ENCODE data around the gene HOXD12.

HOXD12 gene

DNA sequence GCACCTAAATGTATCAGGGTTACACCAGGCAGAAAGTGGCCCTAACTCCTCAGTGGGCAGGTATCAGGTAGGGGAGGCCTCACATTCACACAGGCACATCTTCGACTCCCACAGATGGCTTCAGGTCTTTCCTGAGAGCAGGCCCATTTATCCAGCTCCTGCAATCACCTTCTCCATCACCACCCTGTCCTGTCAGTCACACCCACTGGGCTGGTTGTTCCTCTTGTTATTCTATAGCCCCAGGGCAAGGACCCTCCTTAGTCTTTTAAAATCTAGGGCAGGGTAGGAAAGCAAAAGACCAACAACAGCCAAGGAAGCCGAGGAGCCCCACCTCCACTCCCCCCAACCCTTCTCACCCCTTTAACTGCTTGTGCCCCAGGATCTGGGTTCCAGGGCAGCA lies 42.7 kb downstream of the HOXD12 start:
- H3K36me3 ChIP-seq (ENCODE audit: insufficient read depth, low read length) = no peaks in the 10 kb centered on the region
- no peak overlapping the region for H3K27ac ChIP-seq (ENCODE audit: low read depth, low read length)
- no peak overlapping the region for H3K4me3 ChIP-seq (ENCODE audit: low read depth in 1 of 2, low read length in 2 of 2)
- no peak overlapping the region for H3K9ac ChIP-seq (ENCODE audit: low read length)
- H3K27me3 ChIP-seq (ENCODE audit: control insufficient read depth in 1 of 2, insufficient read depth in 2 of 2, low read length in 2 of 2) = peaks cover 0 to 7% of the 10 kb centered on the region in 2 donors
- H3K9me3 ChIP-seq (ENCODE audit: low read length) = no peaks in the 10 kb centered on the region
- H3K4me1 ChIP-seq (ENCODE audit: insufficient read depth, low read length) = peaks cover 34% of the 10 kb centered on the region

DNA sequence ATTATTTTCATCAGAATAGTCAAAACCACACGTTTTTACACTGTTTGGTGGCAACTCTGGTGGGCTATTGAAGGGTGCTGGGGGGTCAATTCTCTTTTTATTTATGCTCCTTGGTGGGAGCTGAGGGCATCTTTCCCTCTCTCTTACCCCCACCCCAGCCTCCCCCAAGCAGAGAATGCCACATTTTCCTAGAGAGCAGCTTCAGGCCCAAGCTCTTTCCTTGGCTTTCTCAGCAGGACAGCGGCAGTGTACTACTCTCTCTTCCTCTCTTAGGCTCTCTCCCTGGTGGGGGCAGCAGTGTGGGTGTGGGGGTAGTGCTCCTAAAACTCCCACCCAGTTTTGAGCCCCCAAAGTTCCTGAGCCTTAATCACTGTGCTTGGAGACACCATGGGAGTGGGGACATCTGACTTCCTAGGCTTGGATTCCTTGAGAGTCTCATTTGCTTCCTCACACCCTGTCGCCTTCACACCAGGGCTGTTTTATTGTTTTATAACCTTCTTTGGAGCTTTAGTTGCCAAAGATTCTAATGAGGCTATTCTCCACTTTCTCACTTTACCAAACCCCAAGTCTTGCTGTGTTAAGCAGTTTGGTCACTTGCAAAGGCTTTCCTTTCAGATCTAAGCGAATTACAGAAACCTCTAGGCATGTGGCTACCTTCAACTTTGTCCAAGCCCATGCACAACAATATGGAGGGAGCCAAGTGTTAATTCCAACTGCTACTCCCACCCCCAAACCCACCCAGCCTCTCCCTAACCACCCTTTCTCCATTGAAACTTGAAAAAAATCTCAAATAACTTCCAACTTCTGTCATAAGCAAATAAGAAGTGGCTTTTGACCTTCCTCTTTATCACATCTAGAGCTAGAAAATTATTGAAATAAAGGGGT lies 45.7 kb downstream of the HOXD12 start:
- H3K4me1 ChIP-seq (ENCODE audit: insufficient read depth, low read length) = peaks cover 31% of the 10 kb centered on the region
- no peaks in the 10 kb centered on the region for H3K9me3 ChIP-seq (ENCODE audit: low read length)
- peaks cover 0 to 7% of the 10 kb centered on the region in 2 donors for H3K27me3 ChIP-seq (ENCODE audit: control insufficient read depth in 1 of 2, insufficient read depth in 2 of 2, low read length in 2 of 2)
- no peak overlapping the region for H3K4me3 ChIP-seq (ENCODE audit: low read depth in 1 of 2, low read length in 2 of 2)
- H3K36me3 ChIP-seq (ENCODE audit: insufficient read depth, low read length) = peaks cover 5% of the 10 kb centered on the region
- no peak overlapping the region for H3K27ac ChIP-seq (ENCODE audit: low read depth, low read length)
- no peak overlapping the region for H3K9ac ChIP-seq (ENCODE audit: low read length)

DNA sequence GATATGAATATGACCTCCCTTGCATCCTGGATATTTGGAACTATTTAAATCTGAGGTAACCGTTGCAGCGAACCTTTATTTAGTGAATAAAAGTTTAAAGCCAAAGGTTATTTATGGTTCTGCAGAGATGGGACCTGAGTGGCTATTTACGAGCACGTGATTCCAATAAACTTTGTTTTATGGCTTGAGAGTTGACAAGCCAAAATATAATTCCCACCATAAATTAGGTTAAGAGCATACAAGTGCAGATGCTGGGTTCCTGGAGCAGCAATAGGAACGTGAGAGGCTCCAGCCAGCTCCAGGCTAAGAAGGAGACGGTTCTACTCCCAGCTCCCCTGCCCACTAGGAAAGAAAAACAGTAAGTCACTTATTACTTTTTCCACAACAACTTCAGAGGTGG lies 46.5 kb downstream of the HOXD12 start:
- no peak overlapping the region for H3K27ac ChIP-seq (ENCODE audit: low read depth, low read length)
- peaks cover 0 to 3% of the 10 kb centered on the region in 2 donors for H3K27me3 ChIP-seq (ENCODE audit: control insufficient read depth in 1 of 2, insufficient read depth in 2 of 2, low read length in 2 of 2)
- H3K4me1 ChIP-seq (ENCODE audit: insufficient read depth, low read length) = peaks cover 28% of the 10 kb centered on the region
- H3K9me3 ChIP-seq (ENCODE audit: low read length) = no peaks in the 10 kb centered on the region
- no peak overlapping the region for H3K4me3 ChIP-seq (ENCODE audit: low read depth in 1 of 2, low read length in 2 of 2)
- H3K36me3 ChIP-seq (ENCODE audit: insufficient read depth, low read length) = peaks cover 11% of the 10 kb centered on the region
- no peak overlapping the region for H3K9ac ChIP-seq (ENCODE audit: low read length)

- no peaks in the 10 kb centered on the region for H3K27me3 ChIP-seq (ENCODE audit: control insufficient read depth in 1 of 2, insufficient read depth in 2 of 2, low read length in 2 of 2)
These were observed 47.0 kb downstream of the HOXD12 start for GRCh38 chr2:176146645-176147044.

GRCh38 chr2:176147210-176147799 lies 47.7 kb downstream of the HOXD12 start:
- Histone ChIP-seq H3K9ac (ENCODE audit: low read length) (no peak overlapping the region), H3K27me3 (ENCODE audit: control insufficient read depth in 1 of 2, insufficient read depth in 2 of 2, low read length in 2 of 2) (no peaks in the 10 kb centered on the region), H3K9me3 (ENCODE audit: low read length) (no peaks in the 10 kb centered on the region), H3K36me3 (ENCODE audit: insufficient read depth, low read length) (peaks cover 14% of the 10 kb centered on the region), H3K4me3 (ENCODE audit: low read depth in 1 of 2, low read length in 2 of 2) (no peak overlapping the region), H3K27ac (ENCODE audit: low read depth, low read length) (no peak overlapping the region), H3K4me1 (ENCODE audit: insufficient read depth, low read length) (peaks cover 25% of the 10 kb centered on the region)

More at GRCh38 chr2:176146645-176147044, 47.0 kb downstream of the HOXD12 start:
- Histone ChIP-seq H3K9me3 (ENCODE audit: low read length) (no peaks in the 10 kb centered on the region), H3K4me3 (ENCODE audit: low read depth in 1 of 2, low read length in 2 of 2) (no peak overlapping the region), H3K9ac (ENCODE audit: low read length) (no peak overlapping the region), H3K4me1 (ENCODE audit: insufficient read depth, low read length) (peaks cover 25% of the 10 kb centered on the region), H3K27ac (ENCODE audit: low read depth, low read length) (no peak overlapping the region), H3K36me3 (ENCODE audit: insufficient read depth, low read length) (peaks cover 14% of the 10 kb centered on the region)

DNA sequence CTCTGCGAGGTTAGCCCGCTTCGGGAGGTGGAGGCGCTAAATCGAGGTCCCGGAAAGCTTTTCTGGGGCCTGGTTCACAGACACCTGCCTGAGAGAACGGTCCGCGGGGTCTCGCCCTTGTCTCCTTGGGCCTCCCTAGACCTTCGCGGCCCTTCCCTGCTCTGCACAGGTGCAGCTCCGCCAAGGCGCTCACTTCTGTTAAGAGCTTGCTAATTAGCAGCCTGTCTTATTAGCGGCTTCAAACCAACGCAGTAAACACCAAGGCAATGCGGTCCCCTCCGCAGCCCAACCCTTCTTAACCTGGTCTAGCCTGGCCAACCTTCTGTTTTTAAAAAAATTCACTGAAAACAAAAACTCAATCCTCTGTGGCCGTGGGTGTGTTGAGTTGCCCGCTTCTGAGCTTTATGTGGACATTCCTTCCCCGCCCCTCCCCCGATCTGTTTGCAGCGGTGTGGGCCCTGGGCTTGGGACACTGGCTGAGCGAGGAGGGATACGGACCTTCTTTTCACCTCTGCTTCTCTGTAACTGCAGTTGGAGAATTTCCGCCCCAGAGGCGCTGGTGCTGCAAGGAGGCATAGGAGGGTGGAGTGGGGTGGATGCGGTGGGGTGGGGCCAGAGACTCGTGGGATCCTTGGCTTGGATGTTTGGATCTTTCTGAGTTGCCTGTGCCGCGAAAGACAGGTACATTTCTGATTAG lies 48.4 kb downstream of the HOXD12 start:
- Histone ChIP-seq H3K4me3 (ENCODE audit: low read depth in 1 of 2, low read length in 2 of 2) (no peak overlapping the region), H3K4me1 (ENCODE audit: insufficient read depth, low read length) (peaks cover 25% of the 10 kb centered on the region), H3K9ac (ENCODE audit: low read length) (no peak overlapping the region), H3K27me3 (ENCODE audit: control insufficient read depth in 1 of 2, insufficient read depth in 2 of 2, low read length in 2 of 2) (no peaks in the 10 kb centered on the region), H3K27ac (ENCODE audit: low read depth, low read length) (no peak overlapping the region), H3K9me3 (ENCODE audit: low read length) (no peaks in the 10 kb centered on the region), H3K36me3 (ENCODE audit: insufficient read depth, low read length) (peaks cover 20% of the 10 kb centered on the region)

DNA sequence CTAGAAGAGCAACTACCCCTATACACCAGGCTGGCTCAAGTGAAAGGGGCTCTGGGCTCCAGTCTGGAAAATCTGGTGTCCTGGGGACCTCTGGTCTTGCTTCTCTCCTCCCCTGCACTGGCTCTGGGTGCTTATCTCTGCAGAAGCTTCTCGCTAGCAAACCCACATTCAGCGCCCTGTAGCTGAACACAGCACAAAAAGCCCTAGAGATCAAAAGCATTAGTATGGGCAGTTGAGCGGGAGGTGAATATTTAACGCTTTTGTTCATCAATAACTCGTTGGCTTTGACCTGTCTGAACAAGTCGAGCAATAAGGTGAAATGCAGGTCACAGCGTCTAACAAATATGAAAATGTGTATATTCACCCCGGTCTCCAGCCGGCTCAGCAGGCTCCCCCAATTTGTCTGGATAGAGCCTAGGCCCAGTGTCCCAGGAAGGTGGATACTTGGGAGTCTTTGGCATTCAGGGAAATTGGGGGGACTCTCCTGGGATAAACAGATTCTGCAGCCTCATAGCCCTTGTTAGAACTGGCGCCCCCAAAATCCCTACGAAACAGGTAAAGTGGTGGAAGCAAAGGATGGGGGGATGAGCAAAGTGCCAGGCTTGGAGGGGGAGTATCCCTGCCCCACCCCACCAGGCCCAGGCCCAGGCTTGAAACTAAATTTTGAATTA lies 49.3 kb downstream of the HOXD12 start:
- H3K36me3 ChIP-seq (ENCODE audit: insufficient read depth, low read length) = peaks cover 29% of the 10 kb centered on the region
- H3K4me1 ChIP-seq (ENCODE audit: insufficient read depth, low read length) = peaks cover 25% of the 10 kb centered on the region
- H3K27ac ChIP-seq (ENCODE audit: low read depth, low read length) = no peak overlapping the region
- no peaks in the 10 kb centered on the region for H3K9me3 ChIP-seq (ENCODE audit: low read length)
- no peak overlapping the region for H3K4me3 ChIP-seq (ENCODE audit: low read depth in 1 of 2, low read length in 2 of 2)
- H3K9ac ChIP-seq (ENCODE audit: low read length) = no peak overlapping the region
- H3K27me3 ChIP-seq (ENCODE audit: control insufficient read depth in 1 of 2, insufficient read depth in 2 of 2, low read length in 2 of 2) = no peaks in the 10 kb centered on the region

- Histone ChIP-seq H3K4me1 (ENCODE audit: insufficient read depth, low read length) (peaks cover 25% of the 10 kb centered on the region), H3K27me3 (ENCODE audit: control insufficient read depth in 1 of 2, insufficient read depth in 2 of 2, low read length in 2 of 2) (no peaks in the 10 kb centered on the region), H3K9me3 (ENCODE audit: low read length) (no peaks in the 10 kb centered on the region), H3K36me3 (ENCODE audit: insufficient read depth, low read length) (peaks cover 35% of the 10 kb centered on the region), H3K9ac (ENCODE audit: low read length) (no peak overlapping the region), H3K4me3 (ENCODE audit: low read depth in 1 of 2, low read length in 2 of 2) (no peak overlapping the region), H3K27ac (ENCODE audit: low read depth, low read length) (no peak overlapping the region)
These were observed 49.9 kb downstream of the HOXD12 start for GRCh38 chr2:176149481-176149938.

DNA sequence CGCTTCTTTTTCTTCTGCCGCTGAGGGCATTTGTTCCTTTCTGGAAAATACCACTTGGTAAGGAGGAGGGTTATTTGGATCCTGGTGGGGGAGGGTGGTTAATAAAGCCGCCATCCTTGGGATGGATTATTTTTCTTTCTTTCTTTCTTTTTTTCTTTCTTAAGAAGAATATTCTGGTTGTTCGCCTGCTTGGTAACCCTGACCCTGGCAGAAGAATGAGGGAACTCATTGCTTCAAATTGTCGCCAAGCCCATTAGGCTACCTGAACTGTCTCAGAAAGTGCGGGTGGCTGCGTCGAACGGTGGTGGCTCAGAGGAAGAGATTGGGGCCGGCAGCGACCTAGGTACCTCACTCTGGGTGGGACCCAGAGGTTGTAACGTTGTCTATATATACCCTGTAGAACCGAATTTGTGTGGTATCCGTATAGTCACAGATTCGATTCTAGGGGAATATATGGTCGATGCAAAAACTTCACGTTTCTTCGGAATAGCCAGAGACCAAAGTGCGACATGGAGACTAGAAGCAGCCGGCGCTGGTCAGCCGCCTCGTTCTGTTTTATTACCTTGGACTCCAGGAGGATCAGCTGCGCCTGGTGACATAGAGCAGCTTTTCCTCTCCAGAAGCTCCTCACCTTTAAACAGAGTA lies 50.5 kb downstream of the HOXD12 start:
- Histone ChIP-seq H3K4me1 (ENCODE audit: insufficient read depth, low read length) (peaks cover 23% of the 10 kb centered on the region), H3K9me3 (ENCODE audit: low read length) (no peaks in the 10 kb centered on the region), H3K27me3 (ENCODE audit: control insufficient read depth in 1 of 2, insufficient read depth in 2 of 2, low read length in 2 of 2) (no peaks in the 10 kb centered on the region), H3K9ac (ENCODE audit: low read length) (no peak overlapping the region), H3K36me3 (ENCODE audit: insufficient read depth, low read length) (peaks cover 41% of the 10 kb centered on the region), H3K4me3 (ENCODE audit: low read depth in 1 of 2, low read length in 2 of 2) (no peak overlapping the region), H3K27ac (ENCODE audit: low read depth, low read length) (no peak overlapping the region)

DNA sequence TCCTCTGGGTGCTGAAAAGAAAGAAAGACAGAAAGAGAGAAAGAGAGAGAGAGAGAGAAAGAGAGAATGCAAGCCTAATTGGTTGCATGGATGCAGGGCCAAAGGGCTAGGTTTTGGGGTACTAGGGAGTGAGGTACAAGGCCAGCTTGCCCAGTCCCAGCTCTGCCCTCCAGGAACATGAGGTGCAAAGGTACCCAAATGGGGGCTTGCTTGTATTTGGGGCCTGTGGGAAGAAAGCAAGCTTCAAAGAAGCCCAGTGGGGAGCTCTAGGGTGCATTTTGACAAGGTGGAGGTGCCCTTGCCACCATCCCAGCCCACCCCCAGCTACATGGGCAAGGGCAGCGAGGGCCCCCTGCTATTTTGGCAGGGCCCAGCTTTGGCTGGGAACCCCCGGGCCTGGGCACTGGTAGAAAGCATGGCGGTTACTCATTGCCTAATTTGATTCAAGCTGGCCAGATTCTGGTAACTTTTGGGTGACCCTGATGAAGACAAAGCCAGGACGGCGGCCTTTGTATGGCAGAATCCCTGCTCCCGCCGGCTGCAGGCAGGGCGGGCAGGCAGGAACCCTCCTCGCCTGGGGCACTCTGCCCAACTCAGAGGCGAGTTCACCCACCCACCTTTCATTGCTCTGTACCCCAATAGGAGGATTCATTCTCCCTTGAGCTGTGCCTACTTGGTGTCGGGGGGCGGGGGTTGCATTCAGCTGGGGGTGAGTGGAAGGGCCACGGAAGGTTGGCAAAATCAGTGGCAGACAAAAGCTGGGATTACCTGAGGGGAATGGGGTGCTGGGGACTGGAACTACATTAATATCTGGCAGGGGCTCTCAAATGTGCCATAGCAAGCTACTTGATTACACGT lies 51.2 kb downstream of the HOXD12 start:
- Histone ChIP-seq H3K4me1 (ENCODE audit: insufficient read depth, low read length) (peaks cover 16% of the 10 kb centered on the region), H3K27ac (ENCODE audit: low read depth, low read length) (no peak overlapping the region), H3K4me3 (ENCODE audit: low read depth in 1 of 2, low read length in 2 of 2) (no peak overlapping the region), H3K9ac (ENCODE audit: low read length) (no peak overlapping the region), H3K36me3 (ENCODE audit: insufficient read depth, low read length) (peaks cover 48% of the 10 kb centered on the region), H3K27me3 (ENCODE audit: control insufficient read depth in 1 of 2, insufficient read depth in 2 of 2, low read length in 2 of 2) (peaks cover 0 to 5% of the 10 kb centered on the region in 2 donors), H3K9me3 (ENCODE audit: low read length) (no peaks in the 10 kb centered on the region)
